HG02852 (cell line): ENCODE measurements around the gene ISG20L2.

Experiments used
- ATAC-seq: cut with Tn5 transposase; IDR thresholded peaks from one replicate; pipeline ENCODE4 v1.9.1; 2021; ENCODE audit warnings: mild to moderate bottlenecking, moderate library complexity; ENCODE audit not compliant: unreplicated experiment

ISG20L2 gene

DNA sequence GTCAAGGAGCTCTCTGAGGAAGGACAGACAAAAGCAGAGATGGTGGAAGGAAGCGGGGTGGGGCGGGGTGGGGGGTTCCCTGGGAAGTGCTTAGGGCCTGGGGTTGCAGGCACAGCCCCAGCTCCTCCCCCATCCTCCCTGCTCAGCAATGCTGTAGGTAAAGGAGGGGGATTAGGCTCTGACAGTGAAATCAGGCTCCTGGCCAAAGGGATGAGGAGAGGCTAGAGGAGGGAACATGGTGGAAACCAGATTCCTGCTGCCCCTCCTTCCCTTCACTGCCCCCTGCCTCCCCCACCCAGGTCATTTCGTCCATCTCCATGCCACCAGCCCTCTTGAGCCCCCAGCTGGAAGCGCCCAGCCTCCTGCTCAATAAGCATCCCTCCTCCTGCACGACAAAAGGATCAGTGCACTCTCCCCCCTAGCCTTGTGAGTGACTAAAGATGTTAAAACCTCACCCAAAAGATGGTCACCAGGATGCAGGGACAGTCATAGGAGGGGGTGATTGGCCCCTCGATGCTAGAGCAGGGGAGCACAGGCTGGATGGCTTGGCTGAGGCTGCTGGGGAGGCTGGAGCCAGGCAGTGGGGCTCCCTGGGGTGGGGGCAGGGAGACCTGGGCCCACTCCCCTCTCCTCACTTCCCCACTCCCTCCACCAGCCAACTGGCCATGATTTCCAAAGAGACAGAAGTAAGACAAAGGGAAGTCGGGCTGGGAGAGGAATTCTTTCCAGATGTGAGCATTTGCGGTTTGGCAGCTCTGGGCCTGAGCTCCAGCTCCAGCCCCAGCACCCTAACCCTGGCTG, 20.9 kb downstream of the ISG20L2 start:
- ATAC-seq, result no peak

- no peak for ATAC-seq
These were observed 21.7 kb downstream of the ISG20L2 start for GRCh38 chr1:156706657-156707416.

- ATAC-seq, result no peak
These were observed 22.5 kb downstream of the ISG20L2 start for GRCh38 chr1:156705918-156706656.

DNA sequence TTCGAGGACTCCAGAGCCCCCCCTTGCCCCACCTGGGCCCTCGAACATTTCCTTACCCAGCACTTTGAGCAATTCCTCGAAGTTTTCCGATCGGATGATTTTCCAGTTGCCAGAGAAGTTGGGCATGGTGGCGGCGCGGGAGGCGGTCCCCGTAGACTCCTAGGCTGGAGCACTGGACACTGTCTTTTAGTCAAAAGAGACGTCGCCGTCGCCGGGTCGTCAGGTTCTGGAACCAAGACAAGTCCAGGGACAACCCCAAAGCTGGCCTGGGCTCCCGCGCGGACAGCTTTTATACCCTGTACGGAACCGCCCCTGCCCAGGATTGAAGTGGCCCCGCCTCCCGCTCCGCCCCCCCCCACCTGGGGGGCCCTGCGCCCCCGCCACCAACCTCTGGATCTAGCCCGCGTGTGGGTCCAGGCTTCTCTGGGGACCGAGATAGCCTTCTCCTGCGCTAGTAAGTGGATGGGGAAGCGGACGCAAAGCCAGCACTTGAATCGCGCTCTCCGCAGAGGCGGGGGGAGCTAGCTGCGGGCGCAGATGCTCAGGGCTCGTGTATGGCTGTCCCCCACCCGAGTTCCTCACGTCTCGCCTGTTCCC, 23.1 kb downstream of the ISG20L2 start, which contains the start of gene CRABP2:
Gene CRABP2, minus strand, starts transcription at position 263 of the 597 bp plus-strand sequence. Its CDS starts 137 bp downstream, at position 126.
- ATAC-seq, result no peak

DNA sequence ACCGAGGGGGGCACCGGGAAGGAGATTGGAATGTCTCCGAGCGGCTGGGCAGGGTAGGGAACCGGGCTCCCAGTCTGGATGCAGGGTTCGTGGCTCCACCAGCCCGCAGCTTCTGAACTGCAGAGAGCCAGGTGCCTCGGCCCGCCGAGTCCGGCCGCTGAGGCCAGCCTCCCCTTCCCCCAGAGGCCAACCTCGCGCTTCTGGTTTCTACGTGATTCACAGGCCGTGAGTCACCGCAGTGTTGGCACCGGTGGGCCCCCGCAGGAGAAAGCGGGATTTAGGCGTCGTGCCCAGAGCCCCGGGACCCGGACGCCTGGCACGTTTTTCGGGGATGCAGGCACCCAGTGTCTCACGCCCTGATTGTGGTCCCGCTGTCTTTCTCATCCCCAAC, 23.6 kb downstream of the ISG20L2 start:
- no peak for ATAC-seq

GRCh38 chr1:156704166-156704711, 24.3 kb downstream of the ISG20L2 start:
- ATAC-seq, result no peak

DNA sequence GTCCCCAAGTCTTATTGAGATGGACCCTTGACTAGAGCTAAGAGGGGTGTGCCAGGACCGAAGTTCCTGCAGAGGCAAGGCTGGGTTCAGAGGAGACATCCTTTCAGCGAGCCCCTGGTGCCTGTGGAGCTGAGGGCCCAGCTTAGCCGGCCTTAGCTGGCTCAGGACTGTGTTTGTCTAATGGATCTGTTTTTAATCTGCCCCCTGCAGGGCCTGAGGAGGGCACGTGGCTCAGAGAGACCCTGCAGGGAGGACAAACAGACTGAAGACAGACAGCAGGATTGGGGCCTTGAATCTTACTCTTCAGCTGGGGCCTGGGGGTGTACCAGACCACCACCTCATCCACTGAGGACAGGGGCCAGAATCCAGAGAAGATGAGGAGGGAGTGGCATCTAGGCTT, 24.8 kb downstream of the ISG20L2 start:
- no peak for ATAC-seq

DNA sequence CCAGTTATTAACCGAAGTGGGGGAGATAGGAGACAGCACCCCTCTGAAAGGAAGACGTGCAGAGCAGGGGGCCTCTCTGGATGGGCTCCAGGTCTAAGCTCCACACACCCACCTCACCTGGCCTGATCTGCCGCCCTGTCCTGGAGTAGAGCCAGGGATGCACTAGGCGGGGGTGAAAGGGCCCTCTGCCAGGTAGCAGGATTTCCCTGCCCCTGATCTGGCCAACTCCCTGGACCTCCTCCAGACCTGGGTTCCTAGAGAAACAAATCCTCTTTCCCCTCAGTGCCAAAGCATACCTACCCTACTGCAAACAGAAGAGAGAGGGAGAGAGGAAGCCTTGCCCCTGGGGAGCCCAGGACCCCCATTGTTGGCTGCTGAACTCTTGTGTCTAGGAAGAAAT, 25.2 kb downstream of the ISG20L2 start:
- no peak for ATAC-seq

GRCh38 chr1:156700736-156701531, 27.6 kb downstream of the ISG20L2 start:
- no peak for ATAC-seq

- ATAC-seq, result no peak
These were observed 29.6 kb downstream of the ISG20L2 start for GRCh38 chr1:156698995-156699394.

GRCh38 chr1:156697481-156697880, 31.1 kb downstream of the ISG20L2 start:
- ATAC-seq, result no peak

DNA sequence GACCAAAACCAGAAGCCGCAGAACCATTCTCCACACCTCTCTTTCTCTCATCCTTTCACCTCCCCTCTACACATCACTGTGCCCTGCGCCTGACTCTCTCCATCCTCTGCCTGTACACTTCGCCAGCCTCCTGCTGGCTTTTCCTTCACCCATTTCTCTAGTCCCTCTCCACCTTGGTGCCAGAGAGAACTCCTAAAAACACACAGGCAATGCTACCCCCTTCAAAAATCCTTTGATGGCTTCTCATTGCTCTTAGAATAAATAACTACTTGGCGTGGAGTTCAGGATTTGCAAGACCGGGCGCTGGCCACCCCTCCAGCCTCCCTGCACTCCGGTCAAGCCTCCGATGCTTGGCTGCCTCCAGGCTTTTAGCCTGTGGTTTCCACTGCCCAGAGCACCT, 31.8 kb downstream of the ISG20L2 start:
- ATAC-seq, result no peak

- ATAC-seq, result no peak
These were observed 33.9 kb downstream of the ISG20L2 start for GRCh38 chr1:156694690-156694962.

DNA sequence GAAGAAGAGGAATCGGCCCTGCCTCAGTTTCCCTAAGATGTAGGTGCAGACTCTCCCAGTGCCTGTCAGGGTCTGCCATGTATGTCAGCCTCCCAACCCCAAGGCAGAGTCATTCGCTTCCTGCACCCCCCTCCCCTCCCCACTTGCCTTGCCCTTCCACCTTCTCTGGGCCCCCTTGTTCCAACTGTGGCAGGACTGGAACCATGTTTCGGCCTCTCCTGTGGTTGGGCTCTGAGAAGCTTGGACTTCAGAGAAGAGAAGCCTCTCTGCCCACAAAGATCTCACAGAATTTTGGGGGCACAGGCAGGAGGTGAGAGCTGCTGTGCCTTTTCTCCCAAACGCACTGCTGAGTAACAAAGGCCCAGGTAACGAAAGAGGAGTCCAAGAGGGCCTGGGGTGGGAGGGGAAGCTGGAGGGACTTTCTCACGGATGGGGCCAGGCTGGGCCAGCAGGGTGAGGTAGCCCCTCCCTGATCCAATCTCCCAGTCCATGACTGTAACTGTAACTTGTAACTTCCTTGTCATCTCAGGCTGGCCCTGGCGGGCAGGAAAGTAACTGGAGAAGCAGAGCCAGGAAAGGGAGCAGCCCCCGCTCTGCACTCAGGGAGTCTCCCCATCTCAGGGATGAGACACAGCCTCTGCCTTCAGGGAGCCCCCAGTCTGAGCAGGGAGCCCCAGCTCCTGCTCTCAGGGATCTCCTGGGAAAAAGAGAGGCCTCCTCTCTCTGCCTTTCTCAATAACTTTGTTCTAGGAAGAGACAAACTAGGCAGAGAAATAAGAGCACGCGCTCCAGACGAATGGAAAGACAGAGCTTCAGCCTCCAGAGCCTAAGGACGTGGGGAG, 34.5 kb downstream of the ISG20L2 start:
- ATAC-seq, result no peak

DNA sequence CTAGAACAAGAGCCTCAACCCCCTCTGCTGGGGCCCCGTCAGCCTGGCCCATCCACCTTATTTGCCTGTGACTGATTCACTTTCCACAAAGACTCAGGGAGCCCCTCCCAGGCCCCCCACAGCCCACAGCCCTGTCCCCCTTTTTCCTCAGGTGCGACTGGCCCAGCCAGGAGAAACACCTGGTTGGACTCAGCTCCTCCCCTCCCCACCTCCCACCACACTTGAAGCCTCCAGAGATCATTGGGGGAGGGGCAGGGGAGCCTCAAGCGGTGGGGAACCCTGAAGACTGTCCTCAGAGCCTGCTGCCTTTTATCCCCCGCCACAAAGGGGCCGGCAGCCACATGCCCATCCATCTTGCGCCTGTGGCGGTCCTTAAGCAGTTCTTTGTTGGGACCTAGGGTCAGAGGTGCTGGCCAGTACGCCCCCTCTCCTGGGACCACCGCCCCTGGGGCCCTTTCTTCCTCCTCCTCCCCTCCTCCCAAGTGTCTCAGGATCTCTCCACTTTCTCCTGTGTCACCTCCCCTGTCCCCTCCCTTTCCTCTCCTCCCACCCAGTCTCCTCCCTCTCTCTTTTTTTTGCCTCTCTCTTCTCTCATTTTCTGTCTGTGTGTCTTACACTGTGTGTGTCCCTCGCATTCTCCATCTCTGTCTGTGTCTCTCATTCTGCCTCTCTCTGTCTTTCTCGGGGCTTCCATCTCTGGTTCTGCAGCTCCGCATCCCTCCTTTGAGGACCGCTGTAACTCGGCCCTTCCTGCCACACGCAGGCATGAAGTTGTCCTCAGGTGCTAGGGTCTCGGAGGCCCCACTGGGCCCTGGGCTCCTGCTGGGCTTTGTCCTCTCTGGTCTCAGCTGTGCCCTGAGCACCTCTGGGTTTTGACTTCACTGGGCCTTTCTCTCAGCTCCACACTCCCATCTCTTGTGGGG, 35.4 kb downstream of the ISG20L2 start:
- no peak for ATAC-seq

- no peak for ATAC-seq
These were observed 36.1 kb downstream of the ISG20L2 start for GRCh38 chr1:156692441-156692924.

DNA sequence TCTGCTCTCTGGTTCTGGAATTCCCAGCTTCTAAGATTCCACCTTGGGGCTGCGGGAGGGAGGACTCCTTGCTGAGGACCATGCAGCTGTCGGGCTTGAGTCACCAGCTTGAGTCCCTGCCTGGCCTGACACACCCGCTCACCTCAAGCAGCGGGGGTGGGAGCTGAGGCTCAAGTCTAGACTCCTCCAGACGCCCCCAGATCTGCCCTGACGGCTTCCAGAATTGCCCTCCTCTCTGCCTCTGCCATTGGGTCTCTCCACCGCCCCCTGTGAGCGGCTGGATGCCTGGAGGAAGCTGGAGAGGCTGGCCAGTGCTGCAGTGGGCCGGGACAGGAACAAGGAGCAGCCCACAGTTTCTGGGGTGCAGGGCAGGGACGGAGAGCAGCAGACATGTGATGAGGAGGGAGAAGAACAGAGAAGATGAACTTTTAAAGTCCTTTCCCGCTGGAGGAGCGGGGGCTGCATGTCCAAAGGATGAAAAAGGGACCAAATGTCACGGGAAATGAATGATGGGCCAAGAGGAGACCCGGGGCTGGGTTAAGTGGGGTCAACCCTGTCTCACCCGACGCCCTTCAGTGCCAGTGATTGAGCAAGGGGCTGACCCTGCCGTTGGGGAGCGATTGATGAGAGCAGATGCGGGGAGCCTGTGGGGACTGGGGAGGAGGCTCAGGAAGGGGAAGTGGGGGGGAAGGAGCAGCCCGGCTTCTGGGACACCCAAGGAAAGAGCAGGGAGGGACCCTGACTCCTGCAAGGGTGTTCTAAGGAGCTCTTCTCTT, 36.7 kb downstream of the ISG20L2 start:
- no peak for ATAC-seq
